Measurements from ENCODE around the gene TRIP12.
"Not testable (repeated sequence)": the region's sequence is repeated elsewhere in the genome, so short reads cannot be mapped to it uniquely, and the experiment has no call there.

The TRIP12 gene

DNA sequence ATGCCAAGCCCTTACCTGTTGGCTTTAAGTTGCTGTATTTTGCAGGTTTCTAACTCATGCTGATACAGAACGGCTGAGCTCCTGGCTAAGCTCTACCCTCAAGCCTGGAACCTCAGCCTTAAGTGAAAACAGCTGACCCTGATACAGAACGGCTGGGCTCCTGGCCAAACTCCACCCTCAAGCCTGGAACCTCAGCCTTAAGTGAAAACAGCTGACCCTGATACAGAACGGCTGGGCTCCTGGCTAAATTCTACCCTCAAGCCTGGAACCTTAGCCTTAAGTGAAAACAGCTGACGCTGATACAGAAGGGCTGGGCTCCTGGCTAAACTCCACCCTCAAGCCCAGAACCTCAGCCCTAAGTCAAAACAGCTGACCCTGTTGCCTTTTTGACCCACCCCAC, 189.9 kb downstream of the TRIP12 start:
- Histone ChIP-seq H3K27me3 (peaks cover 23% of the 10 kb centered on the region), H3K27ac (no peak overlapping the region), H3K36me3 (no peaks in the 10 kb centered on the region), H3K4me1 (ENCODE audit: control insufficient read depth in 1 of 2, insufficient read depth in 1 of 2, low read depth in 1 of 2, low read length in 1 of 2) (no peaks in the 10 kb centered on the region), H3K4me3 (ENCODE audit: low read depth in 1 of 2, low read length in 1 of 2) (no peak overlapping the region), H3K9me3 (no peaks in the 10 kb centered on the region)
- TF ChIP-seq, protein P1, sequence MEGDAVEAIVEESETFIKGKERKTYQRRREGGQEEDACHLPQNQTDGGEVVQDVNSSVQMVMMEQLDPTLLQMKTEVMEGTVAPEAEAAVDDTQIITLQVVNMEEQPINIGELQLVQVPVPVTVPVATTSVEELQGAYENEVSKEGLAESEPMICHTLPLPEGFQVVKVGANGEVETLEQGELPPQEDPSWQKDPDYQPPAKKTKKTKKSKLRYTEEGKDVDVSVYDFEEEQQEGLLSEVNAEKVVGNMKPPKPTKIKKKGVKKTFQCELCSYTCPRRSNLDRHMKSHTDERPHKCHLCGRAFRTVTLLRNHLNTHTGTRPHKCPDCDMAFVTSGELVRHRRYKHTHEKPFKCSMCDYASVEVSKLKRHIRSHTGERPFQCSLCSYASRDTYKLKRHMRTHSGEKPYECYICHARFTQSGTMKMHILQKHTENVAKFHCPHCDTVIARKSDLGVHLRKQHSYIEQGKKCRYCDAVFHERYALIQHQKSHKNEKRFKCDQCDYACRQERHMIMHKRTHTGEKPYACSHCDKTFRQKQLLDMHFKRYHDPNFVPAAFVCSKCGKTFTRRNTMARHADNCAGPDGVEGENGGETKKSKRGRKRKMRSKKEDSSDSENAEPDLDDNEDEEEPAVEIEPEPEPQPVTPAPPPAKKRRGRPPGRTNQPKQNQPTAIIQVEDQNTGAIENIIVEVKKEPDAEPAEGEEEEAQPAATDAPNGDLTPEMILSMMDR (IDR thresholded peaks at IDR 0.05): no peak

DNA sequence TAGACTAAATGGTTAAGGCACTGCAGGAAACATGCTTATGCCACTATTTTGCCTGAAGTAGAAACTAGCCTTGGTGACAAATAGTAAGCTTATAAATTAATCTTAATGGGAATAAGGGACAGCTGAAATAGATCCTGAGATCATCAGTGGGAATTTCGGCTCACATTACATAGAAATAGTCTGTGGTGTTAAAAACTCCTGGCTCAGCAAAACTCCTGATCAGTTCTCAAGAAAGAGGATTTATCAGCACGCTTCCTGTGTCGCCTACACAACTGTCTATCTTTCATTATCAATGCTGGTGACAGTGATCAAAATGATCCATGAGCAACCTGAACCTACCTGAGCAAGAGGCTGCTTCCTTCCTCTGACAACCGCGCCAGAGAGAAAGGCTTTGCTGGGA, 190.4 kb downstream of the TRIP12 start:
- H3K4me3 ChIP-seq (ENCODE audit: low read depth in 1 of 2, low read length in 1 of 2): no peak overlapping the region
- TF ChIP-seq, protein P1 (IDR thresholded peaks at IDR 0.05): no peak

DNA sequence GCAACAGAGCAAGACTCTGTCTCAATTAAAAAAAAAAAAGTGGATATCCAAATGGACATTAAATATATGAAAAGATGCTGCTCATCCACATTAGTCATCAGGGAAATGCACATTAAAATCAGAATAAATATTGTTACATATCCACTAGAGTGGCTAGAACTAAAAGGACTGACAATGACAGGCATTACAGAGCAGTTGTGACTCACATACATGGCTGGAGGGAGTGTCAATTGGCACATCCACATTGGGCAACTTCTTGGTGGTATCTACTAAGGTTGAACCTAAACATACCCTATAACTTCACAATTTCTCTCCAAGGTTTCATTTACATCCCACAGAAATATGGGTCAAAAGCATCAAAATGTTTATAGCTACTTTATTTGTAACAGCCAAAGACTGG, 193.4 kb downstream of the TRIP12 start:
- Histone ChIP-seq H3K27me3 (peaks cover 44% of the 10 kb centered on the region), H3K9me3 (no peaks in the 10 kb centered on the region), H3K36me3 (no peaks in the 10 kb centered on the region), H3K4me3 (ENCODE audit: low read depth in 1 of 2, low read length in 1 of 2) (no peak overlapping the region), H3K4me1 (ENCODE audit: control insufficient read depth in 1 of 2, insufficient read depth in 1 of 2, low read depth in 1 of 2, low read length in 1 of 2) (no peaks in the 10 kb centered on the region), H3K27ac (no peak overlapping the region)
- TF ChIP-seq, protein P1 (IDR thresholded peaks at IDR 0.05): no peak

More for the DNA sequence above, 190.4 kb downstream of the TRIP12 start:
- no peaks in the 10 kb centered on the region for H3K9me3 ChIP-seq
- no peak overlapping the region for H3K27ac ChIP-seq
- H3K36me3 ChIP-seq: no peaks in the 10 kb centered on the region
- H3K27me3 ChIP-seq: peaks cover 29% of the 10 kb centered on the region
- no peaks in the 10 kb centered on the region for H3K4me1 ChIP-seq (ENCODE audit: control insufficient read depth in 1 of 2, insufficient read depth in 1 of 2, low read depth in 1 of 2, low read length in 1 of 2)

DNA sequence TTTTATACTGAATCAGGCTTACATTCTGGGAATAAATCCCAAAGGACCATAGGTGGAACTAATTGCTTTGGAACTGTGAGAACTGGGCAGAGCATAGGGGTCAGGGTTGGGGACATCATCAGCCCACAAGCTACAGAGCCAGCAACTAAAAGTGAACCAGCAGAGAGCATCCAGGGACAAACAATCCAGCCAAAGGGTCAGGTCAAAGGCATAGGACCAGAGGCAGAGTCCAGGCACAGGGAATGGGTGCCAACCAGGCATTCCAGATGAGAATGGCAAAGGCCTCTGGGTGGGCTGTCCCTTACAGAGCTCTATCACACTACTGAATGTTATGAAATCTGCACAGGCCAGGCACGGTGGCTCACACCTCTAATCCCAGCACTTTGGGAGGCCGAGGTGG, 195.2 kb downstream of the TRIP12 start:
- TF ChIP-seq, protein P1 (IDR thresholded peaks at IDR 0.05): no peak

DNA sequence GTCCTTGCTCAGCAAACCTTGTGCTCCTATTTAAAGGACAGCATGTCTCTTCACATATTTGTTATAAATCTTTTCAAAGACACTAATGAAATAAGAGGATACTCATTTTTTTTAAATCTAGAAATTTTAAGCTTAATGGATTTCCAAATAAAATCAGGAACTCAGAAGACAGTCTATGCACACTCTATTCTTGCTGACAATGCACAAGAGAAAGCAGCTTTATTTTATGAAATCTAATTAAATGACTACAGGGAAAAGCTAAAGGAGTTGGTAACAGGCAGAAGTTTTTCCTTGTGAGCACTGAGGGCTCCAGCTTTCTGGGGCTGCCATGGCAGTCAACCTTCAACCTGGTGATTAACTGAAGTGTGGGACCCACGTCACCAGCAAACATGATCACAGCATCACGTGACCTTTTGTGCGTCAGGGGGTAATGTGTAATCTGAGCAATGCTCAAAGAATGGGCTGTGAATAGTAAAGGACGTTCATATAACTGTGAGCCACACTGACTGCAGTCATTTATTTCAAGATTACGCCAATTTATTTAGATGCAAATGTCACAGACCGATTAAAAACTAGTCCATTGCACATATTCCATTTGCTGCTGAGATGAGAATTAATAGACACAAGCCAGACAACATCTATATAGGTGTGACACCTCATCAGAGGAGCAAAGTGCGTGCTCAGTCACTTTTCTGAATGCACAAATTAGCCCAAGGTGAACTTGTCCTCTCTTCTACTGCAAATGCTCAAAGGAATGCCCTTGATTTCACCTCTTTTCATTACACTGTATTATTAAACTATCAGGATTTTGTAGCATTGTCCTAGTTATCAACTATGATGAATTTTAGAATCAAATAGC, 195.9 kb downstream of the TRIP12 start:
- H3K4me3 ChIP-seq (ENCODE audit: low read depth in 1 of 2, low read length in 1 of 2): no peak overlapping the region
- H3K27me3 ChIP-seq: peaks cover 32% of the 10 kb centered on the region
- no peaks in the 10 kb centered on the region for H3K36me3 ChIP-seq
- TF ChIP-seq, protein P1 (IDR thresholded peaks at IDR 0.05): no peak
- no peaks in the 10 kb centered on the region for H3K9me3 ChIP-seq
- no peak overlapping the region for H3K27ac ChIP-seq
- H3K4me1 ChIP-seq (ENCODE audit: control insufficient read depth in 1 of 2, insufficient read depth in 1 of 2, low read depth in 1 of 2, low read length in 1 of 2): no peaks in the 10 kb centered on the region

More for the DNA sequence above, 195.2 kb downstream of the TRIP12 start:
- Histone ChIP-seq H3K9me3 (no peaks in the 10 kb centered on the region), H3K4me3 (ENCODE audit: low read depth in 1 of 2, low read length in 1 of 2) (no peak overlapping the region), H3K27ac (no peak overlapping the region), H3K27me3 (peaks cover 35% of the 10 kb centered on the region), H3K4me1 (ENCODE audit: control insufficient read depth in 1 of 2, insufficient read depth in 1 of 2, low read depth in 1 of 2, low read length in 1 of 2) (no peaks in the 10 kb centered on the region), H3K36me3 (no peaks in the 10 kb centered on the region)

DNA sequence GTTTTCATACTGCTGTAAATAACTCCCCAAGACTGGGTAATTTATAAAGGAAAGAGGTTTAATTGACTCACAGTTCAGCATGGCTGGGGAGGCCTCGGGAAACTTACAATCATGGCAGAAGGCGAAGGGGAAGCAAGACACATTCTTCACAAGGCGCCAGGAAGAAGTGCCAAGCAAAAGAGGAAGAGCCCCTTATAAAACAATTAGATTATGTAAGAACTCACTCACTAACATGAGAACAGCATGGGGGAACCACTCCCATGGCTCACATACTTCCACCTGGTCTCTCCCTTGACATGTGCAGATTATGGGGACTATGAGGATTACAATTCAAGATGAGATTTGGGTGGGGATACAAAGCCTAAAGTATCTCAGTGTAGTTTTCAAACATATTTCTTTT, 198.6 kb downstream of the TRIP12 start:
- H3K27me3 ChIP-seq: peaks cover 56% of the 10 kb centered on the region
- H3K9me3 ChIP-seq; H3K27ac ChIP-seq; H3K4me1 ChIP-seq (ENCODE audit: control insufficient read depth in 1 of 2, insufficient read depth in 1 of 2, low read depth in 1 of 2, low read length in 1 of 2); H3K36me3 ChIP-seq; H3K4me3 ChIP-seq (ENCODE audit: low read depth in 1 of 2, low read length in 1 of 2): not testable (repeated sequence)

All from neutrophil (primary cell).